GDM1 (cell line): ENCODE results near the gene GGTA1.
A peak's percentile ranks its signal among the peaks of the same experiment; 100 is the strongest.
"Not testable (repeated sequence)": the region's sequence is repeated elsewhere in the genome, so short reads cannot be mapped to it uniquely, and the experiment has no call there.

Source experiments
- DNase-seq: peaks from one replicate; lab custom pipeline; 2025; lab: John Stamatoyannopoulos, UW

GGTA1 gene

DNA sequence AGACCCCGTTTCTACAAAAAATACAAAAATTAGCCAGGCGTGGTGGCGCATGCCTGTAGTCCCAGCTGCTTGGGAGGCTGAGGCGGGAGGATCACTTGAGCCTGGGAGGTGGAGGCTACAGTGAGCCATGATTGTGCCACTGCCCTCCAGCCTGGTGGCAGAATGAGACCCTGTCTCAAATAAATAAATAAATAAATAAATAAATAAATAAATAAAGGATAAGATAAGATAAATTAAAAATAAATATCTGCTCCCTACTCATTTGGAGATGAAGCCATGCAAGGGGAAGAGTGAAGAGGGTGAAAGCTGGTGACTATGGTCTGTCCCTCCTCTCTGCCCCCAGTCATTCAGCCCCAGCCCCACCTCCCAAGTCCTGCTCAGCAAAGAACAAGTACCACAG is 41.2 kb downstream of the GGTA1 start:
- DNase-seq, result not testable (repeated sequence)

DNA sequence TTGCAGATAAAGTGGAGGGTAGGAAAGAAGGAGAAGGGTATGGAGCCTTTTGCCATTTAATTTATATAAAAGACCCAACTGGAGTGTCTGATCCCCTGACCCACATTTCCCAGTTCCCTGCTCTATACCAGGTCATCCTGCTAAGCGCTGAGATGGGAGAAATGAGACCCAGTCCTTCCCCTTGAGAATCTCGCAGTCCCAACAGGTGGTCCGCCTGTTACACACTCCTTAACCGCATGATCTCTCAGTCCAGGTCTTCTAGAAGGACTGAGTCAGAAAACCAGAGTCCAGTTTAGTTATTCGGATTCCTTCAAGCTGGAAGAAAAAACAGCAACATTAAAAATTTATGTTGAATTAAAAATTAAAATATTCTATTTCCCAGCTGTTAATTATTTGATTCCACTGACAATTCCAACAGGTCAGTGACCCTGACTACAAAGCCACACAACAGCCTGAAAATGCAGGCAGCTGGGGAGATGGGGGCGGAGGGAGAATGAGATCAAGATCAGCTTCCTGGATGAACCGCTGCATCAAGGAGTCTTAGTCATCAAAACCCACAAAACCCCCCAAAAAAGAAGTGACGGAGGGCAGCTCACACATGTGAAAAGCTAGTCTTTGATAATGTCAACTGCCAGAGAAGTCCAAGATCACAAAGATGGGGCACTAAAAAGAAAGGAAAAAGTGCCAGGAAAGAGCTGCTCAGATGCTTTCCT is 44.0 kb downstream of the GGTA1 start:
- peak; percentile 37 for DNase-seq

GRCh38 chr9:121454972-121455371 is 44.7 kb downstream of the GGTA1 start:
- no peak for DNase-seq

DNA sequence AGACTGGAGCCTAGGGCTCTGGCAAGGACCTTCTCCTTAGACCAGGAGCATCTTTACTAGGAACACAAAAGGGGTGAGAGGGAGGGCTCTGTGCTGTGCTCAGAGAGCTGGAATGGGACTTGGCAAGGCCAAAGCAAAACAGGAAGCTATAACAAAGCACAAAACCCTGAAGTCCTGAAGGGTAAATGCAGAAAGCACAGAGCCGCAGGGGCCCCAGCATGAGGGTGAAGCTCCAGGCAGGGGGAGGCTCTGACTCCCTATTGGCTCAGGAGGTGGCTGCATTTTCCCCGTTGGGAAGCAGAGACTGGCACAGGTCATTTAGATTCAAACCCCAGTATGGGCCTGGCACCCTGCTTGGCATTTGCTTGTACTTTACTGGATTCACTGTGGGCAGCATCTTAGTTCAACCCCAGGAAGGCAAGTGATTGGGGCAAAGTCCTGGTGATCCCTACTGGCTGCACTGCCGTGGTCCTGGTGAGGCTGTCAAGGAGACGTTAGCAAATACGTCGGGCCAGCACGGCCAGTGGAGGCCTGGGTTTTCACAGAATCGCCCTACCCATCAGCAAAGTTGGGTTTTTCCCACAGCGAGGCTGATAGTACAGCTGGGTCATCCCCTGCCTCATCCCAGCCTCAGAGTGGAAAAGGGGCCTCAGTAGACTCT is 46.3 kb downstream of the GGTA1 start:
- no peak for DNase-seq

DNA sequence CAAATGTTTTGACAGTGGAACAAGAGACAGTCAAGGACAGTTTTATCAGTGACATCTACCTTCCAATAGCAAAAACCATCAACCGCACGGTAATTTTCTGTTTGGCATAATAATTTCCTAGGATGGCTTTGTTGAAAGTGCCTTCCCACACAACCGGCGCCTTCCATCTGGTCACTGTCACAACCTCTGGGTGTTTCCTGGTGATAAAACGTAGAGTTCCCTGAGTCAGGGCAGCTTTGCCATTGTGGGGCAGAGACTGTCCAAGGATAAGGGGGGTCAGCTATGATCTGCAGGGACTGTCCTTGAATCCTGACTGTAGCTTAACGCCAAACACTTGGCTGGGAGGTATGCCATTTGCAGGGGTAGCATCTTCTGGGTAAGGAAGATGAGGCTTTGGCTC is 47.6 kb downstream of the GGTA1 start:
- no peak for DNase-seq

GRCh38 chr9:121451586-121451985 is 48.1 kb downstream of the GGTA1 start:
- no peak for DNase-seq

- DNase-seq, result no peak
These were observed 49.4 kb downstream of the GGTA1 start for GRCh38 chr9:121450241-121450640.

GRCh38 chr9:121449786-121450185 is 49.9 kb downstream of the GGTA1 start:
- DNase-seq, result no peak

GRCh38 chr9:121447321-121447834 is 52.3 kb downstream of the GGTA1 start:
- DNase-seq, result no peak

- DNase-seq, result no peak
These were observed 53.7 kb downstream of the GGTA1 start for GRCh38 chr9:121445986-121446385.

GRCh38 chr9:121443981-121444380 is 55.7 kb downstream of the GGTA1 start:
- no peak for DNase-seq

GRCh38 chr9:121441165-121441564 is 58.5 kb downstream of the GGTA1 start:
- no peak for DNase-seq

GRCh38 chr9:121439711-121440664 is 59.7 kb downstream of the GGTA1 start:
- DNase-seq, result no peak

GRCh38 chr9:121439016-121439415 is 60.6 kb downstream of the GGTA1 start:
- no peak for DNase-seq

- DNase-seq, result no peak
These were observed 61.8 kb downstream of the GGTA1 start for GRCh38 chr9:121437891-121438290.

DNA sequence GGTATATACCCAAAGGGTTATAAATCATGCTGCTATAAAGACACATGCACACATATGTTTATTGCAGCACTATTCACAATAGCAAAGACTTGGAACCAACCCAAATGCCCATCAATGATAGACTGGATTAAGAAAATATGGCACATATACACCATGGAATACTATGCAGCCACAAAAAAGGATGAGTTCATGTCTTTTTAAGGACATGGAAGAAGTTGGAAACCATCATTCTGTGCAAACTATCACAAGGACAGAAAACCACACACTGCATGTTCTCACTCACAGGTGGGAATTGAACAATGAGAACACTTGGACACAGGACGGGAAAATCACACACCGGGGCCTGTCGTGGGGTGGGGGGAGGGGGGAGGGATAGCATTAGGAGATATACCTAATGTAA is 62.6 kb downstream of the GGTA1 start:
- not testable (repeated sequence) for DNase-seq

- DNase-seq, result no peak
These were observed 64.7 kb downstream of the GGTA1 start for GRCh38 chr9:121434969-121435368.

GRCh38 chr9:121427899-121428298 is 71.7 kb downstream of the GGTA1 start:
- DNase-seq, result no peak

GRCh38 chr9:121424024-121424432 is 75.6 kb downstream of the GGTA1 start:
- DNase-seq, result no peak

- DNase-seq, result no peak
These were observed 87.7 kb downstream of the GGTA1 start for GRCh38 chr9:121411993-121412392.

DNA sequence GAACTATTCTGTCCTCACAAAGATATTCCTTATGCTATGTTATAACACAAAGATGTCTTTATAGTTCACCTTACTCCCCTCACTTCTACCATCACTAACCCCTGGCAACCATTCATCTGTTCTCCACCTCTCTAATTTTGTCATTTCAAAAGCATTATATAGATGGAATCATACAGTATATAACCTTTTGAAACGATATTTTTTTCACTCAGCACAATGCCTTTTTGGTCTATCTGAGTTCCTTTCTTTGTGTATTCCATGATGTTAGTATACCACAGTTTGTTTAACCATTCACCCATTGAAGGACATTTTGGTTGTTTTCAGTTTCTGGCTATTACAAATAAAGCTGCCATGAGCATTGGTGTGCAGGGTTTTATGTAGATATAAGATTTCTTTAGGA is 93.7 kb downstream of the GGTA1 start:
- DNase-seq, result no peak
